CD14-positive monocyte (primary cell): ENCODE data around the gene DTD1. TPM values are rescaled to one million over a fixed set of nuclear protein-coding genes. Genes with fewer than 3 reads are reported as not detected.

Experiments
- DNase-seq, 3 donors: peaks; one replicate each; pipeline ENCODE4 v3.0.0-alpha.2; 2011 to 2022
- H2AFZ ChIP-seq: 2 replicates; pipeline ENCODE4 v1.6.0; 2012; ENCODE audit warnings: mild to moderate bottlenecking, low read depth, low read length, inconsistent platforms; ENCODE audit not compliant: insufficient read depth, poor library complexity, severe bottlenecking
- H3K27ac ChIP-seq, 2 donors: 1 replicate in 1 of 2; 2 replicates in 1 of 2; pipeline ENCODE4 v1.5.1; 2012 to 2013; ENCODE audit warnings: low read length in 2 of 2, control low read depth in 1 of 2, inconsistent platforms in 1 of 2, low read depth in 1 of 2, mild to moderate bottlenecking in 1 of 2
- H3K27me3 ChIP-seq, 2 donors: one replicate each; pipeline versions ENCODE4 v1.6.0 to v1.6.1; 2011 to 2013; ENCODE audit warnings: low read length in 2 of 2; ENCODE audit not compliant: control insufficient read depth in 2 of 2, insufficient read depth in 2 of 2
- H3K36me3 ChIP-seq, 2 donors: replicated peaks in 1 of 2; 1 replicate in 1 of 2; 2 replicates in 1 of 2; pipeline versions ENCODE4 v1.5.1 to v1.6.1; 2012 to 2013; ENCODE audit warnings: low read length in 2 of 2, control low read depth in 1 of 2, inconsistent platforms in 1 of 2, mild to moderate bottlenecking in 1 of 2; ENCODE audit not compliant: insufficient read depth in 2 of 2, control insufficient read depth in 1 of 2
- H3K4me1 ChIP-seq, 2 donors: 1 replicate in 1 of 2; 2 replicates in 1 of 2; pipeline versions ENCODE4 v1.5.1 to v1.6.1; 2012 to 2013; ENCODE audit warnings: low read length in 2 of 2, control low read depth in 1 of 2, inconsistent platforms in 1 of 2, mild to moderate bottlenecking in 1 of 2, moderate library complexity in 1 of 2; ENCODE audit not compliant: insufficient read depth in 2 of 2, control insufficient read depth in 1 of 2
- H3K4me2 ChIP-seq: replicated peaks from 2 replicates; pipeline ENCODE3; 2012; ENCODE audit warnings: low read length, moderate library complexity, mild to moderate bottlenecking; ENCODE audit not compliant: poor library complexity, severe bottlenecking; ENCODE audit errors: extremely low read depth
- H3K4me3 ChIP-seq, 3 experiments: fragments of 200-600 bp in 1 of 3; sonication (generic) in 1 of 3; replicated peaks in 1 of 3; 1 replicate in 2 of 3; 2 replicates in 1 of 3; pipeline ENCODE4 v1.5.1; 2011 to 2013; ENCODE audit warnings: low read length in 3 of 3, mild to moderate bottlenecking in 3 of 3, control low read depth in 2 of 3, low read depth in 2 of 3, inconsistent platforms in 1 of 3, moderate library complexity in 1 of 3
- H3K79me2 ChIP-seq: 2 replicates; pipeline ENCODE4 v1.6.0; 2012; ENCODE audit warnings: mild to moderate bottlenecking, control low read depth, inconsistent platforms, low read length, moderate library complexity; ENCODE audit not compliant: insufficient read depth
- H3K9ac ChIP-seq: 2 replicates; pipeline ENCODE4 v1.6.0; 2017; ENCODE audit warnings: low read length, mild to moderate bottlenecking; ENCODE audit not compliant: insufficient read depth, poor library complexity, severe bottlenecking
- H3K9me3 ChIP-seq, 2 donors: replicated peaks in 1 of 2; 1 replicate in 1 of 2; 2 replicates in 1 of 2; pipeline versions ENCODE4 v1.5.1 to v1.6.1; 2012 to 2013; ENCODE audit warnings: low read length in 2 of 2, control low read depth in 1 of 2; ENCODE audit not compliant: control insufficient read depth in 1 of 2, insufficient read depth in 1 of 2
- H4K20me1 ChIP-seq: 2 replicates; pipeline ENCODE4 v1.6.0; 2012; ENCODE audit warnings: mild to moderate bottlenecking, low read length, control low read depth, moderate library complexity; ENCODE audit not compliant: insufficient read depth
- H3K27ac Mint-ChIP-seq, 7 donors: one replicate each; pipeline ENCODE4 v1.8.0; 2020; ENCODE audit warnings: mild to moderate bottlenecking in 7 of 7, mixed read lengths in 7 of 7, moderate library complexity in 6 of 7, inconsistent platforms in 2 of 7
- H3K27me3 Mint-ChIP-seq, 3 donors: one replicate each; pipeline ENCODE4 v1.8.0; 2021 to 2022; ENCODE audit warnings: low read depth in 3 of 3, mild to moderate bottlenecking in 3 of 3, mixed read lengths in 3 of 3, moderate library complexity in 3 of 3, inconsistent platforms in 1 of 3
- H3K36me3 Mint-ChIP-seq, 2 donors: one replicate each; pipeline ENCODE4 v1.8.0; 2020; ENCODE audit warnings: mixed read lengths in 2 of 2, inconsistent platforms in 1 of 2, mild to moderate bottlenecking in 1 of 2
- H3K4me1 Mint-ChIP-seq: one replicate; pipeline ENCODE4 v1.8.0; 2020; ENCODE audit warnings: mild to moderate bottlenecking, mixed read lengths
- H3K4me3 Mint-ChIP-seq, 2 donors: one replicate each; pipeline ENCODE4 v1.8.0; 2020; ENCODE audit warnings: mild to moderate bottlenecking in 2 of 2, mixed read lengths in 2 of 2, moderate library complexity in 1 of 2
- H3K9me3 Mint-ChIP-seq, 7 donors: one replicate each; pipeline ENCODE4 v1.8.0; 2020 to 2022; ENCODE audit warnings: mixed read lengths in 7 of 7, mild to moderate bottlenecking in 6 of 7, moderate library complexity in 6 of 7, inconsistent platforms in 2 of 7
- WGBS: methylation state at CpG from one replicate; pipeline ENCODE4 v1.1.5; 2013; ENCODE audit warnings: missing lambda C conversion rate; ENCODE audit not compliant: insufficient coverage; 5-methylcytosine and 5-hydroxymethylcytosine counted together
- intact Hi-C, 2 donors: fragments of 100-400 bp; cut with micrococcal nuclease; formaldehyde crosslinking; loops; one replicate each; pipeline versions ENCODE4 v1.15.0 to v1.15.1; 2023
- polyA plus RNA-seq, 3 donors: library from polyadenylated mRNA; depleted of rRNA in 1 of 3; unstranded in 2 of 3; stranded (reverse) in 1 of 3; fragments of 300-500 nt in 2 of 3; fragments of >200 nt in 1 of 3; fragmentation: Illumina TruSeq in 2 of 3; gene quantifications; 1 replicate in 2 of 3; 2 replicates in 1 of 3; pipeline ENCODE4 v1.2.3, GENCODE V29; 2012 to 2021
- TF ChIP-seq, protein P1 (sequence below): fragments of 200-600 bp; IDR thresholded peaks from one replicate; pipeline ENCODE4 v1.8.0; 2022; ENCODE audit warnings: antibody characterized with exemption, mild to moderate bottlenecking

DTD1 gene
- polyA plus RNA-seq, 3 donors: 18.8 to 33.6 (median 26.3) TPM

DNA sequence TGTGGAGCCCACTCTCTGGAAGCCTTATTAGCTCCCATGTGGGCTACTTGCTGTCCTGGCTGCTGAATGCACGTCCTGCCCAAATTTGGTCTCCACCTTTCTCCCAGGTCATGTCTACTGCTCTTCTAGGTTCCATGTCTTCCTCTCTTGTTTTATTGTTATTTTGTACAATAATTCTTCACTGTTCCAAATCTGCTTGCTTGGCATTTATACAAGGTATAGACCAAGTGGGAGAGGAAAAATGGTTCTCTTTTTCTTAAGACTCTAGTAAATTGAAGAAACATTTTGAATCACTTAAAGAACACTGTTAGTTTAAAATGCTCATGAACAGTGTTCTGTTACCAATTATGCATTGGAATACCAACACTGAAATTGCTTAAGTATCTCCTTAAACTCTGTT, 144.1 kb downstream of the DTD1 start:
- H3K27me3 Mint-ChIP-seq: peaks cover 0 to 1% (median under 1%) of the 10 kb centered on the region in 3 donors
- H2AFZ ChIP-seq: no peak overlapping the region
- H3K4me1 Mint-ChIP-seq: peaks cover 2% of the 10 kb centered on the region
- no peak for DNase-seq
- no peaks in the 10 kb centered on the region for H4K20me1 ChIP-seq
- H3K79me2 ChIP-seq: no peaks in the 10 kb centered on the region
- no peak overlapping the region for H3K4me3 Mint-ChIP-seq
- no peaks in the 10 kb centered on the region for H3K4me1 ChIP-seq
- peaks cover 0 to 2% (median 0%) of the 10 kb centered on the region in 7 donors for H3K9me3 Mint-ChIP-seq
- intact Hi-C loops: no loop called here
- no peak overlapping the region for H3K4me3 ChIP-seq
- H3K27ac Mint-ChIP-seq: no peak overlapping the region
- no CpG with 5 or more reads among the region's 1 CpG for WGBS
- H3K36me3 ChIP-seq: no peaks in the 10 kb centered on the region
- no peak overlapping the region for H3K9ac ChIP-seq
- TF ChIP-seq, protein P1, sequence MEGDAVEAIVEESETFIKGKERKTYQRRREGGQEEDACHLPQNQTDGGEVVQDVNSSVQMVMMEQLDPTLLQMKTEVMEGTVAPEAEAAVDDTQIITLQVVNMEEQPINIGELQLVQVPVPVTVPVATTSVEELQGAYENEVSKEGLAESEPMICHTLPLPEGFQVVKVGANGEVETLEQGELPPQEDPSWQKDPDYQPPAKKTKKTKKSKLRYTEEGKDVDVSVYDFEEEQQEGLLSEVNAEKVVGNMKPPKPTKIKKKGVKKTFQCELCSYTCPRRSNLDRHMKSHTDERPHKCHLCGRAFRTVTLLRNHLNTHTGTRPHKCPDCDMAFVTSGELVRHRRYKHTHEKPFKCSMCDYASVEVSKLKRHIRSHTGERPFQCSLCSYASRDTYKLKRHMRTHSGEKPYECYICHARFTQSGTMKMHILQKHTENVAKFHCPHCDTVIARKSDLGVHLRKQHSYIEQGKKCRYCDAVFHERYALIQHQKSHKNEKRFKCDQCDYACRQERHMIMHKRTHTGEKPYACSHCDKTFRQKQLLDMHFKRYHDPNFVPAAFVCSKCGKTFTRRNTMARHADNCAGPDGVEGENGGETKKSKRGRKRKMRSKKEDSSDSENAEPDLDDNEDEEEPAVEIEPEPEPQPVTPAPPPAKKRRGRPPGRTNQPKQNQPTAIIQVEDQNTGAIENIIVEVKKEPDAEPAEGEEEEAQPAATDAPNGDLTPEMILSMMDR: no peak
- no peak overlapping the region for H3K27ac ChIP-seq
- no peak overlapping the region for H3K4me2 ChIP-seq
- no peaks in the 10 kb centered on the region for H3K27me3 ChIP-seq
- H3K36me3 Mint-ChIP-seq: no peaks in the 10 kb centered on the region
- H3K9me3 ChIP-seq: no peaks in the 10 kb centered on the region

DNA sequence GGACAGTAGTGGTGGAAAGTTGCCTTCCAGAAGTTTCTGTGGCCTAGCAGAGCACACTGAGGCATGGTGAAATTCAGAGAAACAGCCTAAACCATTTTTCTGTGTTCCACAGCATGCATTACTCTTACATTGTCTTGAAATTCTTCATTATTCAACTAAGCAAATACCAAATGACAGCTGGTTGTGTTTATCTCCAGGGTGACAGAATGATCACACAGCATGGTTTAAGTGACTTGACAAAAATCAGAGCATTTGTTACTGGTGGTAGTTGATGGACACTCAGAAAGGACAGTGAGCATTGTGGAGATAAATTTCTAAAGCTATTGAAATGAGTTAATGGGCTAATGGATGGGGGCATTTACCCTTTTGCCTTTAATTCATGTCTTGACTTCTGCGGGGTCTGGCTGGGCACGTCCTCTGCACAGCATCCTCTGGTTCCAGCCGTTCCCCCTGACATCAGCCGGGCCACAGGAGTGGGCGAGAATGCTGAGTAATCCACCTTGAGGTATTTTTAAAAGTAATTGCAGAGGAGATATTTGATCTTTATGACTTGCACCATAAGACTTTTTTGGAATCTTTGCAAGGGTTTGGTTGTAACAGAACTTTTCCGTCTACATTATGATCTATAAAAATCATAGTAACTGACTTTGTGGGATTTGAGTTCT, 146.8 kb downstream of the DTD1 start:
- Histone ChIP-seq H3K9ac (no peak overlapping the region), H3K4me2 (no peak overlapping the region), H3K36me3 (no peaks in the 10 kb centered on the region), H3K9me3 (peaks cover 0 to 8% of the 10 kb centered on the region in 2 donors), H3K27ac (no peak overlapping the region), H3K79me2 (no peaks in the 10 kb centered on the region), H3K4me3 (no peak overlapping the region), H3K4me1 (peaks cover 9 to 14% of the 10 kb centered on the region in 2 donors), H4K20me1 (no peaks in the 10 kb centered on the region), H3K27me3 (no peaks in the 10 kb centered on the region), H2AFZ (no peak overlapping the region)
- Mint-ChIP-seq H3K4me3 (no peak overlapping the region), H3K9me3 (peaks cover 2 to 5% (median 3%) of the 10 kb centered on the region in 7 donors), H3K27ac (no peak overlapping the region), H3K36me3 (peaks cover 0 to 3% of the 10 kb centered on the region in 2 donors), H3K4me1 (peaks cover 12% of the 10 kb centered on the region), H3K27me3 (peaks cover 0 to 4% (median 0%) of the 10 kb centered on the region in 3 donors)
- no peak for DNase-seq
- intact Hi-C loops: no loop called here
- TF ChIP-seq, protein P1: no peak
- 94% methylated on average over 3 of the region's 6 CpGs for WGBS
